ENCODE results near the gene RBPJ.

Gene RBPJ

GRCh38 chr4:26464420-26465095 is 143.7 kb downstream of the RBPJ start:
- DNase-seq, result no peak

DNA sequence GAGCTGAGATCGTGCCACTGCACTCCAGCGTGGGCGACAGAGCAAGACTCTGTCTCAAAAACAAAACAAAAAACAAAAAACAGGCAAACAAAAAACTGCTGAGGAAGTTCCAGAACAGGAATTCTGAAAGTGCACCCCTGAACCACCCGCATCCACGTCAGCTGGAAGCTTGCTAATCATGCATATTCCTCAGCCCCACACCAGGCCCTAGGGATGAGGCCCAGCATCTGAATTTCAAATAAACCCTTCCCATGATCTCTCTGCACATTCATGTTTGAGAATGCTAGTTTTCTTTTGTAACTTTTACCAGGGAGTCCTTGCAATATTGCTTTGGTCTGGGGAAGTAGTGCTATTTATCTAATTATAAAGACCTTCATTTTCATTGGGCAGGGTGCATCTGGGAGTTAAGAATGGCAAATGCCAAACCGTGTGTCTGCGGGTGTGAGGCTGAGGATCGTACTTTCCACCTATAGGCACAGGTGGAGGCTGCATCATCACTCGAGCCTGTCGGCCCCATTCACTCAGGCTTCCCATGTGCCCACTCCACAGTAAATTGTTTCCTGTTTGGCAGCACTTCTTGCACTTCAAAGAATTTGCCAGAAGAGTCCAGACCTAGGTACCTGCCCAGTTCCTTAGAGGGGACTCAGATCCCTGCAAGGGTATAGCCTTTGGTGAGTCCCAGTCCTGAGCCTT is 145.9 kb downstream of the RBPJ start:
- DNase-seq, result no peak

DNA sequence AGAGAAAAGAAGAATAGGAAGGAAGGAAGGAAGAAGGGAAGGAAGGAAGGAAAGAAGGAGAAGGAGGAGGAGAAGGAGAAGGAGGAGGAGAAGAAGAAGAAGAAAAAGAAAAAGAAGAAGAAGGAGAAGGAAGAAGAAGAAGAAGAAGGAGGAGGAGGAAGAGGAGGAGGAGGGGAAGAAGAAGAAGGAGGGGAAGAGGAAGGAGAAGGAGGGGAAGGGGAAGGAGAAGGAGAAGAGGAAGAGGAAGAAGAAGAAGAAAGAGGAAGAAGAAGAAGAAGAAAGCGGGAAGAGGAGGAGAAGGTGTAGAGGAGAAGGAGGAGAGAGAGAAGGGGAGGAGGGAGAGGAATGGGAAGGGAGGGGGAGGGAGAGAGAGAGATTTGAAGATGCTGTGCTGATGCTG is 146.9 kb downstream of the RBPJ start:
- no peak for DNase-seq

DNA sequence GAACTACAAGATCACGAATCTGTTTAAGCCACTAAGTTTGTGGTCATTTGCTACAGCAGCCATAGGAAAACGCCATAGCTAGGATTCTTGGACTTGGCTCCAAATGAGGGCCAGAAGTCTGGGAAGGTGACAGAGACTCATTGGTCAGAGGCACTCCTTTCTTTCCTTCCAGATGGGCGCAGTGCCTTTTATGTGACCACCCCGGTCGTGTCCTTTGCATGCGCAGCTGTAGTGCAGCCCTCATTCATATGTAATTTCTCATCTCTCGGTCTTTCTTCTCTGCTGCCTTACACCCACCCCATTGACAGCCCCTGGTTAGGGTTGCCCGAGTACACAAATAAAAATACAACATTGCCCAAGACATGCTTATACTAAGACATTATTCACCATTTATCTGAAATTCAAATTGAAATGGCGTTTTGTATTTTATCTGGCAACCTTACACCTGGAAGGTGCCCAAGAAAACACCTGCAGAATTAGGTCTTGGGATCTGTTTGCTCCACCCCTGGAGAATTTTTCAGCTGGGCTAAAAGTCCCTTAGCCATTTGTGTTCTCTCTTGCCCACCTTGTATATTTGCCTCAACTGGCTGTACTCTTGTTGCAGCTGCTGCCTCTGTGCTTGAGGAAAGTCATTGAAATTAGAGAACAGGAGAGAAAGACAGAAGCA is 147.6 kb downstream of the RBPJ start:
- no peak for DNase-seq

DNA sequence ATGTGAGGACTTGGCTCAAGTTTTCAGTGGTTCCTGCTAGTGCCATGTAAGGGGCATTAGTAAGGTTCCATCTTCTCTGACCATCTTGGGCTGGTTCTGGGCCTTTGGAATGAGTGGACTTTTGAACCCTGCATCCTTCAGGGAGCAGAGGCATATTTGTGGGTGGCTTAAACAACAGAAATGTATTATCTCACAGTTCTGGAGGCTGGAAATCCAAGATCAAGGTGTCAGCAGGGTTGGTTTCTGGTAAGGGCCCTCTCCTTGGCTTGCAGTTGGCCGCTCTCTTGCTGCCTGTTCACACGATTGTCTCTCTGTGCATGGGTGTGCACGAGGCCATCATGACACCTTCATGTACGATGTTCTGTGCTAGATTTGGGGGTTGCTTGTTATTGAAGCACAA is 148.2 kb downstream of the RBPJ start:
- DNase-seq, result no peak

GRCh38 chr4:26471890-26472289 is 151.1 kb downstream of the RBPJ start:
- no peak for DNase-seq

DNA sequence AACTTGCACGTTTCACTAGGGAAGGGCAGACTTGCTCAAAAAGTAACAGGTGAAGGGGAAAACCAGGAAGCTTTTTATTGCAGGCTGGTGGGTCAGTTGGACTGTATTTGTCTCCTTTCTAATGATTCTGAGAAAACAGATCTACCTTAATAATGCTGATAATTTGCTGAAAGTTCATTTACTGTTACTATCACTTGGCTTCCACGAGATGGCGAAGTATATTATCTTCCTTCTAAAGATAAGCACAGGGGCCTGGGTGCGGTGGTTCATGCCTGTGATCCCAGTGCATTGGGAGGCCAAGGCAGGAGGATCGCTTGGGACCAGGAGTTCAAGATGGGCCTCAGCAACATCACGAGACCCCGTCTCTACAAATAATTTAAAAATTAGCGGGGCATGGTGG is 153.1 kb downstream of the RBPJ start:
- DNase-seq, result no peak

- DNase-seq, result no peak
Observed at GRCh38 chr4:26474551-26474950, 153.7 kb downstream of the RBPJ start.

GRCh38 chr4:26475716-26476115 is 154.9 kb downstream of the RBPJ start:
- DNase-seq, result no peak

- no peak for DNase-seq
Observed at GRCh38 chr4:26476545-26476944, 155.7 kb downstream of the RBPJ start.

GRCh38 chr4:26478330-26478729 is 157.5 kb downstream of the RBPJ start:
- no peak for DNase-seq

DNA sequence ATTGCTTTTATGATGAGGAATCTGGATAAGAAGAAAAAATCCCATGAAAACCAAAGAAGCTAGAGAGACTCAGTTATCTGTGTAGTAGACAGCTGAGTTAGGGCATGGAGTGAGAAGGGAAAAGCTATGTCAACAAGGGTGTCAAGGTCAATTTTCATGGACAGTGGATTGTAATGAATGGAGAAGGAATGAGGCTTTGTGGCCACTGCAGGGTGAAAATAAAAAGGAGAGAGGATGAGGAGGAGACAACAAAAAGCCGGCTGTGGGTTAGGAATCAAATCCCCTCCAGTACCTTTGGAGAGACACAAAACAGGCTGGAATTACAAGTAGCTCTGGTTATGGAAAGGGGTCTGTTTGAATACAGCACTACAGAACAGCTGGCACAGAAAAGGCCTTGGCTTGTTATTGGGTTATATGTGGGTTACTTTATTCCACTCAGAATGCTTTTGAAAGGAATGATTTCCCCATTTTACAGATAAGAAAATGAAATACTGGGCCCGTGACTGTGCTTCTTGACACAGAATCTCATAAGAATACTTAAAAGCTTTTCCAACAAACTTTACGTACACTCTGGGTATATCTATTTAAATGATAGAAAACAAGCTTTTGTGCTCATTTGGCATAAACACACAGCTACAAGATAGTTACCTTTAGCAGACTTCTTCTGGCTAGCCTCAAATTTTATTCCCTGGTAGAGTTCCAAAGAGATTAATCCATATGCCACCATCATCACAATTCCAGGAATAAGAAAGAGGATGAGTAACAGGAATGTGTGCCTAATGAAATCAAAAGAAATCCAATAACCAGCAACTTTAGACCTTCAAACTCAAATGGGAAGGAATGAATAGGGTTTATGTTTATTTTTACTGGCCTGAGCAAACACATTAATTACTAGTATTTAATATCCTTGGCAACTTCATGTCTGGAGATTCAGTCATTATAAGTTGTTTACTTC is 162.0 kb downstream of the RBPJ start:
- DNase-seq, result no peak

DNA sequence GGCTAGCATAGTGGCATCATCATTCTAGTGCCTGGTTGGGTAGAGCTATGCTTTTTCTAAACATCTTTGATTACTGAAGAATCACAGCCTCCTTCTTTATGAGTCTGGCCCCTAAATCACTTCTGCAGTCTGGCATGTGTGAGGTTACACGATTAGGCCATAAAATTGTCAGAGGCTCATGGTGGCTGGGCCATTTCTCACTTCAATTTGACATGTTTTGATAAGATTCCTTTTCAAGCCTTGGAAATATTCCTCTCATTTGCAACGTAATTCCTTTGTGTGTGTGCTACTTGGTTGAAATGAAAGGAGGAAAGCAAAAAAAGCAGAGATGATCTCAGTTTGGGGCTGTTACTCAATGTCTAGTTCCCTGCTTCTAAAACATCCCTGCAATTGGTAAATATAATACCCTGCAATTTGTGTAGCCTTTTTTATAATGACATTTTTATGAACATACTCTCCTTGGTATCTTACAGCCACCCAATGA is 163.3 kb downstream of the RBPJ start:
- no peak for DNase-seq

DNA sequence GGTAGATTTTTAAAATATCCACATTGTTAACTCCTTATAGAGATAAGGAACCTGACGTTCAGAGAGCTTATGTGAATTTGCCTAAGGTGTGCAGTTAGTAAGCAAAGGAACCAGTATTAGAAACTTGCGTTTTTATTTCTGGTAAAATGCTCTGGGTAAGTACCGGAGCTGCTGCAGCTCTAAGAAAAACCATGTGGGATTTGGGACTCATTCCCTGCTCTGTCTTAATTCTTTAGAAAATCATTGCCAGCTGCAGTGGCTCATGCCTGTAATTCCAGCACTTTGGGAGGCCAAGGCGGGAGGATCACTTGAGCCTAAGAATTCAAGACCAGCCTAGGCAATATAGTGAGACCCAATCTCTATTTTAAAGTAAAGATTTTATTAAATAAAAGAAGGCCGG is 163.7 kb downstream of the RBPJ start:
- no peak for DNase-seq
